SK-N-SH (cell line): Measurements from ENCODE around the gene TEAD1. TPM values are rescaled to one million over a fixed set of nuclear protein-coding genes. Genes with fewer than 3 reads are reported as not detected.
"Not testable (repeated sequence)": the region's sequence is repeated elsewhere in the genome, so short reads cannot be mapped to it uniquely, and the experiment has no call there.

Experiments
- CTCF ChIA-PET: fragments of 300-600, 350-600 bp; formaldehyde crosslinking; extraction: SDS; loops from one replicate; lab custom pipeline; 2021; lab: Yijun Ruan, JAX
- POLR2A ChIA-PET: fragments of 350-600 bp; sonication (Branson Sonifier 250); formaldehyde crosslinking; extraction: SDS; loops from one replicate; lab custom pipeline; 2020; ENCODE audit warnings: antibody characterized with exemption, inconsistent platforms; lab: Yijun Ruan, JAX
- DNase-seq: peaks from one replicate; pipeline ENCODE4 v3.0.0; 2012
- H2AFZ ChIP-seq: fragments of 200-600 bp; sonication (generic); 2 replicates; pipeline ENCODE4 v1.8.1; 2016; ENCODE audit warnings: antibody characterized with exemption, mild to moderate bottlenecking, low read depth
- H3F3A ChIP-seq: fragments of 200-600 bp; sonication (generic); replicated peaks from 2 replicates; pipeline ENCODE3; 2016; ENCODE audit warnings: antibody characterized with exemption, mild to moderate bottlenecking; ENCODE audit not compliant: insufficient read depth
- H3K27ac ChIP-seq, 2 experiments: fragments of 200-500 bp in 1 of 2; fragments of 200-600 bp in 1 of 2; sonication (Bioruptor generic) in 1 of 2; sonication (generic), shearing (Covaris generic) in 1 of 2; 2 replicates each; pipeline versions ENCODE4 v1.5.1 to v1.6.1; 2014 to 2016; ENCODE audit warnings: low read depth in 2 of 2, inconsistent platforms in 1 of 2, low read length in 1 of 2, mild to moderate bottlenecking in 1 of 2, mixed read lengths in 1 of 2
- H3K27me3 ChIP-seq: fragments of 200-600 bp; sonication (generic), shearing (Covaris generic); 2 replicates; pipeline ENCODE4 v1.6.1; 2016; ENCODE audit warnings: mixed run types; ENCODE audit not compliant: insufficient read depth
- H3K36me3 ChIP-seq, 2 experiments: fragments of 200-500 bp in 1 of 2; fragments of 200-600 bp in 1 of 2; sonication (Bioruptor generic) in 1 of 2; sonication (generic) in 1 of 2; replicated peaks in 1 of 2; 2 replicates each; pipeline versions ENCODE3 to v1.5.1; 2014 to 2016; ENCODE audit warnings: low read length in 1 of 2, mild to moderate bottlenecking in 1 of 2; ENCODE audit not compliant: insufficient read depth in 2 of 2, control insufficient read depth in 1 of 2
- H3K4me1 ChIP-seq, 2 experiments: fragments of 200-500 bp in 1 of 2; fragments of 200-600 bp in 1 of 2; sonication (Bioruptor generic) in 1 of 2; sonication (generic), shearing (Covaris generic) in 1 of 2; 2 replicates each; pipeline versions ENCODE4 v1.5.1 to v1.6.1; 2014 to 2016; ENCODE audit warnings: low read depth in 1 of 2, low read length in 1 of 2, mixed run types in 1 of 2; ENCODE audit not compliant: insufficient read depth in 2 of 2, control insufficient read depth in 1 of 2
- H3K4me2 ChIP-seq: fragments of 200-600 bp; sonication (generic), shearing (Covaris generic); 2 replicates; pipeline ENCODE4 v1.6.1; 2017; ENCODE audit warnings: mixed run types
- H3K4me3 ChIP-seq, 2 experiments: fragments of 200-500 bp in 1 of 2; fragments of 200-600 bp in 1 of 2; sonication (Bioruptor generic) in 1 of 2; sonication (generic), shearing (Covaris generic) in 1 of 2; 2 replicates each; pipeline versions ENCODE4 v1.5.1 to v1.8.1; 2014 to 2016; ENCODE audit warnings: low read depth in 2 of 2, inconsistent platforms in 1 of 2, low read length in 1 of 2, mild to moderate bottlenecking in 1 of 2, mixed read lengths in 1 of 2, moderate library complexity in 1 of 2
- H3K79me2 ChIP-seq: fragments of 200-600 bp; sonication (generic); 2 replicates; pipeline ENCODE4 v1.8.1; 2017; ENCODE audit warnings: mild to moderate bottlenecking; ENCODE audit not compliant: insufficient read depth
- H3K9ac ChIP-seq: fragments of 200-600 bp; sonication (generic); 2 replicates; pipeline ENCODE4 v1.6.1; 2017; ENCODE audit warnings: mixed run types
- H3K9me2 ChIP-seq: fragments of 200-600 bp; sonication (generic); 2 replicates; pipeline ENCODE4 v1.6.1; 2017; ENCODE audit warnings: mixed run types
- H3K9me3 ChIP-seq: fragments of 200-600 bp; sonication (generic); 2 replicates; pipeline ENCODE4 v1.6.1; 2017; ENCODE audit warnings: mixed run types, mild to moderate bottlenecking, moderate library complexity
- H4K20me1 ChIP-seq: fragments of 200-600 bp; sonication (generic); 2 replicates; pipeline ENCODE4 v1.6.1; 2017; ENCODE audit warnings: mild to moderate bottlenecking, mixed run types; ENCODE audit not compliant: insufficient read depth
- CHD2 ChIP-seq: fragments of 150-350 bp; IDR thresholded peaks from 2 replicates; pipeline ENCODE4 v1.6.1; 2018; ENCODE audit warnings: low read length; ENCODE audit not compliant: partially characterized antibody
- ELF1 ChIP-seq: IDR thresholded peaks from 2 replicates; pipeline ENCODE4 v1.4.0; 2012
- EP300 ChIP-seq, 2 experiments: IDR thresholded peaks; 2 replicates each; pipeline versions ENCODE4 v1.4.0 to v1.6.1; 2012; ENCODE audit warnings: borderline replicate concordance in 1 of 2, low read depth in 1 of 2, low read length in 1 of 2
- FOXM1 ChIP-seq: IDR thresholded peaks from 2 replicates; pipeline ENCODE4 v1.4.0; 2012; ENCODE audit warnings: low read depth, mild to moderate bottlenecking
- GABPA ChIP-seq: IDR thresholded peaks from 2 replicates; pipeline ENCODE4 v1.4.0; 2012; ENCODE audit warnings: low read depth, mild to moderate bottlenecking
- GATA2 ChIP-seq: sonication (generic); formaldehyde crosslinking; IDR thresholded peaks from 2 replicates; pipeline ENCODE4 v1.5.0; 2020; ENCODE audit warnings: mild to moderate bottlenecking, missing genetic modification reagents
- JUND ChIP-seq: IDR thresholded peaks from 2 replicates; pipeline ENCODE4 v1.4.0; 2012
- MEF2A ChIP-seq: IDR thresholded peaks from 2 replicates; pipeline ENCODE4 v1.4.0; 2012; ENCODE audit warnings: low read depth, borderline replicate concordance
- MXI1 ChIP-seq: IDR thresholded peaks from 2 replicates; pipeline ENCODE4 v1.6.1; 2012; ENCODE audit warnings: mild to moderate bottlenecking, low read depth, low read length, improper control_type of control experiment
- NFIC ChIP-seq: IDR thresholded peaks from 2 replicates; pipeline ENCODE4 v1.4.0; 2012; ENCODE audit warnings: borderline replicate concordance
- NRF1 ChIP-seq: IDR thresholded peaks from 2 replicates; pipeline ENCODE4 v1.6.1; 2012; ENCODE audit warnings: low read depth, mild to moderate bottlenecking, low read length
- REST ChIP-seq: IDR thresholded peaks from 2 replicates; pipeline ENCODE4 v1.6.1; 2012; ENCODE audit warnings: mild to moderate bottlenecking, low read depth, low read length, moderate library complexity
- SIN3A ChIP-seq: IDR thresholded peaks from 2 replicates; pipeline ENCODE4 v1.6.1; 2012; ENCODE audit warnings: low read depth, mild to moderate bottlenecking, low read length, moderate library complexity, borderline replicate concordance
- USF2 ChIP-seq: fragments of 150-350 bp; IDR thresholded peaks from 2 replicates; pipeline ENCODE4 v1.6.1; 2017; ENCODE audit warnings: antibody characterized with exemption, low read length, low read depth, borderline replicate concordance
- YY1 ChIP-seq: IDR thresholded peaks from 2 replicates; pipeline ENCODE4 v1.4.0; 2012; ENCODE audit warnings: low read depth, mild to moderate bottlenecking
- WGBS: methylation state at CpG from one replicate; pipeline ENCODE4 v1.1.6; 2017; ENCODE audit warnings: low lambda C conversion rate; 5-methylcytosine and 5-hydroxymethylcytosine counted together
- polyA plus RNA-seq, 3 experiments: library from polyadenylated mRNA; depleted of rRNA; stranded (reverse); fragments of >200 nt; gene quantifications; 2 replicates each; pipeline ENCODE4 v1.2.3, GENCODE V29; 2012
- TF ChIP-seq, protein P1 (sequence below): IDR thresholded peaks from 2 replicates; pipeline ENCODE4 v1.4.0; 2012; ENCODE audit warnings: low read depth
- TF ChIP-seq, protein P2 (sequence below): IDR thresholded peaks from 2 replicates; pipeline ENCODE4; 2012

Gene TEAD1
- polyA plus RNA-seq, 1 of the 3 experiments (the other 2 are of a cell fraction) = 31.2 TPM

DNA sequence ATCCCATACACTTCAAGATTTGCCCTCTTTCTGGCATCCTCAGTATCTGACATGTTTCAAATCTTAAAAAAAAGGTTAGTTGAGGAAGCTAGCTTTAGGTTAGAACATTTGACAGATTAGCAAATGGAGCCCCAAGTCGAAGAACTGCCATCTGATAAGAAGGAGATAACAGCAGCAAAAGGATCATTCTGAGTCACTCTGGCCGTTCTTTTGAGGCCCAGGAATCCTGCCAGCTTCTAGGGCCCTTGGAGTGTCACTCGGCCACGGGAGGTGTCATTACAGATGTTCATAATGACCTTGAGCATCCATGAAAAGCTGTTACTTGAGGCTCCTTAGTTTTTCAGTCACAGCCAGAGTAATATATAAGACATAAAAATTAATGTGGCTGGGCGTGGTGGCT, 202.8 kb downstream of the TEAD1 start:
- 92% methylated on average over 5 of the region's 5 CpGs for WGBS
- H3K36me3 ChIP-seq = peaks cover 39 to 43% of the 10 kb centered on the region in 2 experiments
- ChIA-PET POLR2A (no interaction called here), CTCF (interaction anchor here (1.1 to 2.8 kb wide), 3 partner anchors 12 to 117 kb away, joined by 3 to 9 read pairs (median 3); no protein-coding TSS in a partner anchor)
- H3K4me3 ChIP-seq = no peak overlapping the region
- H2AFZ ChIP-seq = no peak overlapping the region
- no peaks in the 10 kb centered on the region for H3K27me3 ChIP-seq
- H3K9me2 ChIP-seq = no peaks in the 10 kb centered on the region
- peaks cover 2 to 34% of the 10 kb centered on the region in 2 experiments; a peak in 3 of 4 replicates for H3K4me1 ChIP-seq
- H3K4me2 ChIP-seq = no peak overlapping the region
- no peaks in the 10 kb centered on the region for H3K9me3 ChIP-seq
- peaks cover 46% of the 10 kb centered on the region for H3K79me2 ChIP-seq
- H3F3A ChIP-seq = no peaks in the 10 kb centered on the region
- no peak for TF ChIP-seq SIN3A
- TF ChIP-seq, protein P1, sequence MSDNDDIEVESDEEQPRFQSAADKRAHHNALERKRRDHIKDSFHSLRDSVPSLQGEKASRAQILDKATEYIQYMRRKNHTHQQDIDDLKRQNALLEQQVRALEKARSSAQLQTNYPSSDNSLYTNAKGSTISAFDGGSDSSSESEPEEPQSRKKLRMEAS = no peak
- no peak for TF ChIP-seq ELF1
- TF ChIP-seq JUND = no peak
- no peak overlapping the region for H3K27ac ChIP-seq
- H4K20me1 ChIP-seq = 0 out of 2 replicates have a peak, but pooled peaks cover 6% of the 10 kb centered on the region
- DNase-seq = no peak
- no peak overlapping the region for H3K9ac ChIP-seq

GRCh38 chr11:12877508-12877907, 203.3 kb downstream of the TEAD1 start:
- ChIA-PET POLR2A (interaction anchor here (0.6 kb wide), 1 partner anchor 14 kb away, joined by 4 read pairs; no protein-coding TSS in a partner anchor), CTCF (interaction anchor here (1.0 to 2.8 kb wide), 5 partner anchors 11 to 117 kb away, joined by 3 to 9 read pairs (median 3); no protein-coding TSS in a partner anchor)
- H3K9me2 ChIP-seq, H3K27ac ChIP-seq, H3K9ac ChIP-seq, H4K20me1 ChIP-seq, H3K4me2 ChIP-seq, H3F3A ChIP-seq, H3K27me3 ChIP-seq, H3K9me3 ChIP-seq, DNase-seq, H3K4me3 ChIP-seq, H2AFZ ChIP-seq: not testable (repeated sequence)
- Histone ChIP-seq H3K36me3 (peaks cover 39 to 43% of the 10 kb centered on the region in 2 experiments), H3K79me2 (peaks cover 46% of the 10 kb centered on the region), H3K4me1 (peaks cover 0 to 36% of the 10 kb centered on the region in 2 experiments; a peak in 2 of 4 replicates)
- 93% methylated on average over 4 of the region's 4 CpGs for WGBS

- no peak for DNase-seq
- Histone ChIP-seq H3K4me3 (no peak overlapping the region), H3K4me1 (peaks cover 0 to 42% of the 10 kb centered on the region in 2 experiments; a peak in 2 of 4 replicates), H3K9ac (no peak overlapping the region), H3K27ac (peak overlapping the region in 1 of 2 experiments; percentile 44; a peak in 1 of 4 replicates), H3K79me2 (peaks cover 39% of the 10 kb centered on the region), H3F3A (no peaks in the 10 kb centered on the region), H3K27me3 (no peaks in the 10 kb centered on the region), H3K4me2 (no peak overlapping the region), H4K20me1 (no peaks in the 10 kb centered on the region), H2AFZ (no peak overlapping the region), H3K36me3 (peaks cover 48 to 50% of the 10 kb centered on the region in 2 experiments), H3K9me3 (no peaks in the 10 kb centered on the region), H3K9me2 (no peaks in the 10 kb centered on the region)
- ChIA-PET CTCF (interaction anchor here (0.6 to 3.0 kb wide), 6 partner anchors 8 to 549 kb away, joined by 3 to 13 read pairs (median 5); no protein-coding TSS in a partner anchor), POLR2A (interaction anchor here (1.0 kb wide), 1 partner anchor 35 kb away, joined by 3 read pairs; no protein-coding TSS in a partner anchor)
- WGBS = 97% methylated on average over 6 of the region's 6 CpGs
- TF ChIP-seq REST (no peak), MEF2A (no peak), GATA2 (CRISPR knock-in tag) (no peak), YY1 (no peak), GABPA (no peak), FOXM1 (no peak), NRF1 (no peak), NFIC (no peak), MXI1 (no peak), EP300 (IDR thresholded peaks at IDR 0.05; ENCODE audit: borderline replicate concordance in 1 of 2, low read depth in 1 of 2, low read length in 1 of 2) (no peak), CHD2 (no peak), USF2 (no peak)
- TF ChIP-seq, protein P2, sequence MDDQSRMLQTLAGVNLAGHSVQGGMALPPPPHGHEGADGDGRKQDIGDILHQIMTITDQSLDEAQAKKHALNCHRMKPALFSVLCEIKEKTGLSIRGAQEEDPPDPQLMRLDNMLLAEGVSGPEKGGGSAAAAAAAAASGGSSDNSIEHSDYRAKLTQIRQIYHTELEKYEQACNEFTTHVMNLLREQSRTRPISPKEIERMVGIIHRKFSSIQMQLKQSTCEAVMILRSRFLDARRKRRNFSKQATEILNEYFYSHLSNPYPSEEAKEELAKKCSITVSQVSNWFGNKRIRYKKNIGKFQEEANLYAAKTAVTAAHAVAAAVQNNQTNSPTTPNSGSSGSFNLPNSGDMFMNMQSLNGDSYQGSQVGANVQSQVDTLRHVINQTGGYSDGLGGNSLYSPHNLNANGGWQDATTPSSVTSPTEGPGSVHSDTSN = no peak
Measured at GRCh38 chr11:12880327-12880726, 206.1 kb downstream of the TEAD1 start.
